Measurements from ENCODE around the gene SYNJ1.
"Not testable (repeated sequence)": the region's sequence is repeated elsewhere in the genome, so short reads cannot be mapped to it uniquely, and the experiment has no call there.

SYNJ1 gene

GRCh38 chr21:32612075-32612998 is 115.5 kb downstream of the SYNJ1 start, which contains the start of gene CFAP298:
Gene CFAP298, minus strand, starts transcription at chr21:32612377. Its CDS starts 134 bp downstream, at chr21:32612243.
- no peaks in the 10 kb centered on the region for H3K9me3 ChIP-seq
- H3K4me1 ChIP-seq = no peaks in the 10 kb centered on the region
- TF ChIP-seq, protein P1, sequence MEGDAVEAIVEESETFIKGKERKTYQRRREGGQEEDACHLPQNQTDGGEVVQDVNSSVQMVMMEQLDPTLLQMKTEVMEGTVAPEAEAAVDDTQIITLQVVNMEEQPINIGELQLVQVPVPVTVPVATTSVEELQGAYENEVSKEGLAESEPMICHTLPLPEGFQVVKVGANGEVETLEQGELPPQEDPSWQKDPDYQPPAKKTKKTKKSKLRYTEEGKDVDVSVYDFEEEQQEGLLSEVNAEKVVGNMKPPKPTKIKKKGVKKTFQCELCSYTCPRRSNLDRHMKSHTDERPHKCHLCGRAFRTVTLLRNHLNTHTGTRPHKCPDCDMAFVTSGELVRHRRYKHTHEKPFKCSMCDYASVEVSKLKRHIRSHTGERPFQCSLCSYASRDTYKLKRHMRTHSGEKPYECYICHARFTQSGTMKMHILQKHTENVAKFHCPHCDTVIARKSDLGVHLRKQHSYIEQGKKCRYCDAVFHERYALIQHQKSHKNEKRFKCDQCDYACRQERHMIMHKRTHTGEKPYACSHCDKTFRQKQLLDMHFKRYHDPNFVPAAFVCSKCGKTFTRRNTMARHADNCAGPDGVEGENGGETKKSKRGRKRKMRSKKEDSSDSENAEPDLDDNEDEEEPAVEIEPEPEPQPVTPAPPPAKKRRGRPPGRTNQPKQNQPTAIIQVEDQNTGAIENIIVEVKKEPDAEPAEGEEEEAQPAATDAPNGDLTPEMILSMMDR (IDR thresholded peaks at IDR 0.05; ENCODE audit: low read depth, low read length) = no peak
- peaks cover 7% of the 10 kb centered on the region for H3K36me3 ChIP-seq
- DNase-seq = peak; percentile 88
- peak within 1 kb of the TSS; percentile 97 for H3K4me3 ChIP-seq (ENCODE audit: low read depth, low read length)
- 0 out of 2 replicates have a peak, but pooled peaks cover 3% of the 10 kb centered on the region for H3K27me3 ChIP-seq

DNA sequence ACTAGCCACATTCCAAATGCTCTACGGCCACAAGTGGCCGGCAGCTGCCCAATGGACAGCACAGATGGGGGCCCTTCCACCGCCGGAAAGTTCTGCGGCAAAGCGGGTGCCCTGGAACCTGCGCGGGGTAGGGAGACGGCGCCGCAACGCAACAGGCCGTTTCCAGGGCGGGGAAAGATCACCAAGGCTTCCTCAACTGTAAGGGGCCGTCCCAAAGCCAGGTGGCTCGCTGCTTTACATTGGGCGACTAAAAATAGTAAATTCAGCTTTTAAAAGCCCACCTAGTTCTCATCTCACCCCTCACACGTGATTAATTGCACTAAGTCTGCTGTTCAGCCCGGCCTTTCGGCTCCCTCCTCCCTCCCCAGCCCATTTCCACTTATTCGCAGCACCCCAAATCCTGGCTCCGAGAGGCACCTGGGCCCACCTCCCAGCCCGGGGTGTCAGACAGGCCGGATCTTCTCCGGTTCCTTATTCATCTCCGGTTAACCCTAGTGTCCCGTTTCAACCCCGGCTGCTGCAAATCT is 116.3 kb downstream of the SYNJ1 start:
- H3K9me3 ChIP-seq = no peaks in the 10 kb centered on the region
- peak; percentile 23 for DNase-seq
- H3K4me1 ChIP-seq = no peaks in the 10 kb centered on the region
- H3K4me3 ChIP-seq (ENCODE audit: low read depth, low read length) = peak overlapping the region; percentile 97
- TF ChIP-seq, protein P1 (IDR thresholded peaks at IDR 0.05; ENCODE audit: low read depth, low read length) = no peak
- H3K36me3 ChIP-seq = peaks cover 14% of the 10 kb centered on the region
- H3K27me3 ChIP-seq = 0 out of 2 replicates have a peak, but pooled peaks cover 3% of the 10 kb centered on the region

DNA sequence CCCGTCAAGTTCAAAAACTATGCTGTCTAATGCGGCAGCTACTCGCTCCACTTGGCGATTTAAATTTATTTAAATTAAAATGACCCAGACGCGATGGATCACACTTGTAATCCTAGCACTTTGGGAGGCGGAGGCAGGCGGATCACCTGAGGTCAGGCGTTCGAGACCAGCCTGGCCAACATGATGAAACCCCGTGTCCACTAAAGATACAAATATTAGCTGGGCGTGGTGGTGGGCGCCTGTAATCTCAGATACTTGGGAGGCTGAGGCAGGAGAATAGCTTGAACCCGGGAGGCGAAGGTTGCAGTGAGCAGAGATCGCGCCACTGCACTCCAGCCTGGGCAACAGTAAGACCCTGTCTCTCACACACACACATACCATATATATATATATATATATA is 116.9 kb downstream of the SYNJ1 start:
- H3K9me3 ChIP-seq, DNase-seq, H3K27me3 ChIP-seq, H3K4me1 ChIP-seq: not testable (repeated sequence)
- peak overlapping the region; percentile 97 for H3K4me3 ChIP-seq (ENCODE audit: low read depth, low read length)
- peaks cover 18% of the 10 kb centered on the region for H3K36me3 ChIP-seq

GRCh38 chr21:32608851-32609250 is 119.0 kb downstream of the SYNJ1 start:
- no peak for DNase-seq
- no peaks in the 10 kb centered on the region for H3K9me3 ChIP-seq
- H3K27me3 ChIP-seq = no peaks in the 10 kb centered on the region
- H3K4me1 ChIP-seq = no peaks in the 10 kb centered on the region
- TF ChIP-seq, protein P1 (IDR thresholded peaks at IDR 0.05; ENCODE audit: low read depth, low read length) = no peak
- peaks cover 34% of the 10 kb centered on the region for H3K36me3 ChIP-seq
- no peak overlapping the region for H3K4me3 ChIP-seq (ENCODE audit: low read depth, low read length)

DNA sequence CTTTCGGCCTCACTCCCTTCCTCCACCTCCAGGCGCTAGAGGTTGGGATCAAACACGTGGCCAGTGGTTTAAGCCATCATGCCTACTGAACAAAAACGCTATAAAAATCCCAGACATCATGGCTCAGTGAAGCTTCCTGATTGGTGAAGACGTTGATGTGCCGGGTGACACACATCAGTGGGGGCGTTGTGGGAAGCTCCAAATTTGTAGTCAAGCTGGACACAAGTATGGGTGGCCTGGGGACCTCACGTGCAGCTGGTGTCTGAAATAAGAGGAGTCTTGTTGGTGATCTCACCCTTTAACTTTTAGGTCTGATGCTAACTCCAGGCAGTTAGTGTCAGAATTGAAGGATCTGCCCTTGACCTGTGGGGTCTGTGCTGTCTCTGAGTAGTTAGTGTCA is 122.3 kb downstream of the SYNJ1 start:
- Histone ChIP-seq H3K27me3 (no peaks in the 10 kb centered on the region), H3K36me3 (peaks cover 47% of the 10 kb centered on the region), H3K4me3 (ENCODE audit: low read depth, low read length) (no peak overlapping the region), H3K4me1 (no peaks in the 10 kb centered on the region), H3K9me3 (no peaks in the 10 kb centered on the region)
- DNase-seq = no peak
- TF ChIP-seq, protein P1 (IDR thresholded peaks at IDR 0.05; ENCODE audit: low read depth, low read length) = no peak

DNA sequence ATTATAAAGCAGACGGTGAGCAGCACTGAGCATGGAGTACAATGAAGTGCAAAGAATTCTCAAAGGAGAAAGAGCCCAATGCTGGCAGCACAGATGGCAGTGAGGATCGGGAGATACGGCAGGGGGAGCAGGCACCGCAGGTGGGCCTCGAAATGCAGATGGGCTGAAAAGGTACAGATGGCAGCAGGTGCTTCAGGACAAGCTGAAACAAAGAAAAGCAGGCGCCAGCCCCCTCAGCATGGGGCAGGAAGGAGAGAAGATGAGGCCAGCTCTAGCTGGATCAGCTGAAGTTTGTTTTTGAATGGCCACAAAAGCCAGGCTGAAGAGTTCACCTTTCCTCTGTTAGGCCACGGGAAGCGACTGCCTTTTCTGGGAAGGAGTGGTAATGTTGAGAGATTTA is 123.3 kb downstream of the SYNJ1 start:
- no peak overlapping the region for H3K4me3 ChIP-seq (ENCODE audit: low read depth, low read length)

More for the DNA sequence above, 123.3 kb downstream of the SYNJ1 start:
- Histone ChIP-seq H3K9me3 (no peaks in the 10 kb centered on the region), H3K27me3 (no peaks in the 10 kb centered on the region), H3K36me3 (peaks cover 52% of the 10 kb centered on the region), H3K4me1 (no peaks in the 10 kb centered on the region)
- TF ChIP-seq, protein P1 (IDR thresholded peaks at IDR 0.05; ENCODE audit: low read depth, low read length) = no peak
- DNase-seq = no peak

Data from BE2C (cell line).